Thyroid gland (tissue), 4 donors: Measurements from ENCODE around the gene KCNJ5.

Experiments used
- CTCF ChIP-seq, 6 experiments: fragments of 200-600 bp in 3 of 6; fragments of 450-650 bp in 3 of 6; sonication (generic) in 3 of 6; IDR thresholded peaks; one replicate each; pipeline ENCODE4 v1.5.1; 2016 to 2019; ENCODE audit warnings: antibody characterized with exemption in 6 of 6, mild to moderate bottlenecking in 2 of 6, inconsistent platforms in 1 of 6, moderate library complexity in 1 of 6
- POLR2A ChIP-seq, 2 donors: fragments of 450-650 bp; IDR thresholded peaks; one replicate each; pipeline ENCODE4 v1.6.1; 2017; ENCODE audit warnings: antibody characterized with exemption in 2 of 2, mild to moderate bottlenecking in 2 of 2, moderate library complexity in 1 of 2

DNA sequence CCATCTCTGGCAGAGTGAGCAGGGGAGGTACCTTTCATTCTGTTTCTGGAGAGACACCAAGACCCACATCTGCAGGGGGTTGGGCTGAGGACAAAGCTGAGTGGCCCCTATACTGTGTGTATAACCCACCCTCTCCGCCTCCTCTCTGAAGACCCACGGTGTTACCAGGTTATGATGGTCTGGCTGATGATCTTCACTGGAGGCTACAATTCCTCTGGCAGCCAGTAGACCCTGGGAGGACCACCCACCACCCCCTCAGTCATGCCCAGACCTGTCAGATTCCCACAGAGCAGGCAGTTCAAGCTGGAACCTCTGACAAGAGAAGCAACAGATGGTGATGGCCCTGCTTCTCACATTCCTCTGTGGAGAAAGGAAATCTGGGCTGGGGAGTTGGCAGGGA is 12.7 kb upstream of the KCNJ5 start:
- no peak for TF ChIP-seq CTCF (IDR thresholded peaks at IDR 0.05)
- no peak for TF ChIP-seq POLR2A (IDR thresholded peaks at IDR 0.05)
